AML-193 (cell line): ENCODE data around the gene MEN1.
A peak's percentile ranks its signal among the peaks of the same experiment; 100 is the strongest.
"Not testable (repeated sequence)": the region's sequence is repeated elsewhere in the genome, so short reads cannot be mapped to it uniquely, and the experiment has no call there.

ENCODE experiments used
- DNase-seq, 2 experiments: peaks; one replicate each; lab custom pipeline; 2025; lab: John Stamatoyannopoulos, UW

Gene MEN1

DNA sequence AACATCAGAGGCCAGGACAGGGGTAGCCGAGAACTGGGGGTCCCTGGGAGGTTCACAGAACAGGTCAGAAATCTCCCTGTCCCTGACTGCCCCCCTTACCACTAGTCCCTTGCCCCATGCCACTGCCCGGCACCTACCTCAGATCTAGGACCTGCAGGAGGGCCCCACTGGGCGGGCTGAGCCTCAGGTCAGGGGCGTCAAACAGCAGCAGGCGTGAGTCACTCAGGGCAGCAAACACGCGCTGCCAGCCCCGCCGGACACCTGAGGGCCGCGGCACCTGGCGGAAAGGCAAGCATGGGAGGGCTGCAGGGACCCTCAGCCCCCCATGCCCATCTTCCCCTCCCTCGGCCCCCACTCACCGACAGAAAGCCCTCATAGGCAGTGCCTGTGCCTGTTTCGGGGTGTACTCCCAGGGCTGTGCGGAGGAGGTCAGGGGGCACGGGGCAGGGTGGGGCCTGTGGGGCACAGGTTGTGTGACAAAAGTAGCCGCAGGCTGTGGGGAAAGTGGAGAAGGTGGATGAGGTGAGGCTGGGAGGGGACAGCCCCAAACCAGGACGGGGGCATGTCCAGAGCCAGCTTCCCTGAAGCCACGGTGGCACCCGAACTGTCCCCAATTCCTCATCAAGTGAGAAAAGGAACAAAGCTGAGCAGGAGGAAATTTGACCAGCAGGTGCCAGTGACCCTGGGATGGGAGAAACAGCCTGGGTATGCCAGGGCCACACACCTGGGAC is 22.3 kb upstream of the MEN1 start:
- DNase-seq = no peak

DNA sequence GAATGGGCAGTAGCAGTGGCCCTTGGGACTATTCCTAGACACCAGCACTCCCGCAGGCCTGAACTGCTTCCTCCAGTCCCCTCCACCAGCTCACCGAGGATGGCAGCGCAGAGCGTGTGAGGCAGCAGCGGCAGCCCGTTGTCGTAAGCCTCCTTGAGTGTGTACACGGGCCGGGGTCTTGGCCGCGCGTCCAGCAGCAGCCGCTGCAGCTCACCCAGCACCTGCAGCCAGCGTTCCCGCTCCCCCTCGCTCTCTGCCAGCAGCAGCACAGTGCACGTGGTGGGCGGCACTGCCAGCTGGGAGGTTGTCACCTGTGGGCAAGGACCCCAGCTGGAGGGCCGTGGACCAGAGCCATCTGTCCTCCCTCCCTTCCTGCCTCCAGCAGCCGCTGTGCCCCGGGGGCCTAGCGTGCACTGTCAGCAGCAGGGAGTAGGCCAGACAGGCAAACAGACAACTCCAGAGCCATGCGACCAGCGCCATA is 21.1 kb upstream of the MEN1 start:
- DNase-seq = no peak

DNA sequence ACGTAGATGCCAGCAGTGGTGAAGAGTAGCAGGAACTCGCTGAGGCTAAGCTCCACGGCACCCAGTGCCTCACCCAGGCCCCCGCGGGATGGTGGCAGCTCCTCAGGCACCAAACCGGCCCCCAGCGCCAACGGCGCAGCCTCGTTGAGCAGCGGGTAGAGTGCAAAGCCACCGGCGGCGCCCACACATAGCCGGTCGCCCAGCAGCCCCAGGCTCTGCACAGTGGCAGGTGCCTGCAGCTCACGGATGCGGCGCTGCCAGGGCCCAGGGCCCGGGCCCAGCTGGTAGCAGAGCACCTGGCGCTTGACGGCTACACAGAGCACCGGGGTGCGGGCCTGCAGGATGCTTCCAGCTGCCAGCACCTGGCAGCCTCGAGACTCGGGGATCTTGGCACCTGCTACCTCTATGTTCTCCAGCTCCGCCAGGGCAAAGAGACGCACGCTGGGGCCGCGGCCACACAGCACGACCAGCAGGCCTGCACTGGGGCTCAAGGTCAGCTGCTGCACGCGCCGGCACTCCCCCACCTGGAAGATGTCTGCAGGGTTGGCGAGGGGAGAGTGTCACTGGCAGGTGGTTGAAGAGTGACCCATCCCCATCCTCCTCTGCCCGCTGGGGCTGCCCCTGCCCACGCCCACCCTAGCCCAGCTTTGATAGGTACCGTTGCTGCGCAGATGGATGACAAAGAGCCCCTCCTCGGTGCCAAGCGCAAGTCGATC is 19.3 kb upstream of the MEN1 start:
- DNase-seq = no peak

DNA sequence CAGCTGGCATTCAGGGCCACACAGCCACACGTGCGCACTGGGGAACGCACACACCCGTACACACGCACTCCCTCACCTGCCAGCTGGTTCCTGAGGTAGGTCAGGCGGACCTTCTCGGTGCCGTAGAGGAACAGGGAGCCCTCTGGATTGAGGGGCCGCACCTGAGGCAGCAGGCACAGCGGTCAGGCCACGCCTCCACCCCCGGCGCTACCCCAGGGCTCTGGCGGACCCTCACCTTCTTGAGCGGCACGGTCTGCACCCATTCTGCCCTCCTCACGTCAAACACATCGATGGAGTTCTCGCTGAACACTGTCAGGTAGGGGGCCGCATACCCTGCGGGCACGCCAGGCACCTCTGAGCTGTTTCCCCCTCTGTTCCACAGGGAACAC is 17.1 kb upstream of the MEN1 start:
- no peak for DNase-seq

DNA sequence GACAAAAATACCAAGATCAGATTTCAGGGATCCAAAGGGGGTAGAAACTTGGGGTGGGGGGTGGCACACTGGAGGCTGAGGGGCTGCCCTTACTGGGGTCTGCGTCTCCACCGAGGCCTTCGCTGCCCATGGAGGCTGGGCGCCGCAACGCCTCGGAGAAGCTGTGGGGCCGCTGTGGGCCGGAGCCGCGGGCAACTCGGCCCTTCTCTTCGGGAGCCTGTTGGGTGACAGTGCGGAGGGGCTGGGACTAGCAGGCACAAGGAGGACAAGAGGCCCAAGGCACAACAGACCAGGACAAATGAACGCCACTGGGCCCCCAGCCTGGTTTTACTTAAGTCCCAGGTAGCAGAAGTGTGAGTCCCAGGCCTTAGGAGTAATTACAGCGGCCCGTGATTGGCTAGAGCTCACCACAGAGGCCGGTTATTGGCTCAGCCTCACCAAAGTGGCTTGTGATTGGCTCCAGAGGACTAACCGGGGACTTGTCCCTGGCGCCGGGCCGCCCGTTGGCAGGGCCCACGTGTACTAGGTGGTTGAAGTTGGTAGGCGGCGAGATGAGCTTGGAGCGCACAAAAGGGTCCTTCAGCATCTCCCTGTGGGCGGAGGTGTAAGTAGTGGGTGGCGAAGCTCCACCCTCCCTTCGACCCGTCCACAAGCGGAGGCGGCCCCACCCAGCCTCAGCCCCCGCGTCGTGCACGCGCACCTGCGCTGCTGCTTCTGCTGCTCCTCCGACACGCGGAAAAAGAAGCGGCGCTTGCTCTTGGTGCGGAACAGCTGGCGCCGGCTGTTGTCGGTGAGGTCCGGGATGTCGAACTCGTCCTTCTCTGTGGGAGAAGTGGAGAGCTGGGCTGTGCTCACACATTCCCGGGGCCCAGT is 16.5 kb upstream of the MEN1 start:
- no peak for DNase-seq

DNA sequence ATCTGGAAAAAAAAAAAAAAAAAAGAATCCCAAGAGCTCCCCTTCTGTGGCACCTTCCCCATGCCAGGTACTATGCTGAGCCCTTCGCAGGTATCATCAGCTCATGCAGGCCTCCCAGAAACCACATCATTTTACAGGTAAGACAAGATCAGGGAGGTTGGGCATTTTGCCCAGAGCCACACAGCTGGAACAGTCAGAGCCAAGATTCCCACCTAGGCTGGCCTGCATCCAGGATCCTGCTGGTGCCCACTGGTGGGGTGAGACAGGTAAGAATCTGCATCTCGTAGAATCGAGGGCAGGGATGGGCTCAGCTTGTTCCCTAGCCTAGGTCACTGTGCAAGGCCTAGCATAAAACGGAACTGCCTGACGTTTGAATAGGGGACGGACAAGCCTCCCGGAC is 15.7 kb upstream of the MEN1 start:
- no peak for DNase-seq

DNA sequence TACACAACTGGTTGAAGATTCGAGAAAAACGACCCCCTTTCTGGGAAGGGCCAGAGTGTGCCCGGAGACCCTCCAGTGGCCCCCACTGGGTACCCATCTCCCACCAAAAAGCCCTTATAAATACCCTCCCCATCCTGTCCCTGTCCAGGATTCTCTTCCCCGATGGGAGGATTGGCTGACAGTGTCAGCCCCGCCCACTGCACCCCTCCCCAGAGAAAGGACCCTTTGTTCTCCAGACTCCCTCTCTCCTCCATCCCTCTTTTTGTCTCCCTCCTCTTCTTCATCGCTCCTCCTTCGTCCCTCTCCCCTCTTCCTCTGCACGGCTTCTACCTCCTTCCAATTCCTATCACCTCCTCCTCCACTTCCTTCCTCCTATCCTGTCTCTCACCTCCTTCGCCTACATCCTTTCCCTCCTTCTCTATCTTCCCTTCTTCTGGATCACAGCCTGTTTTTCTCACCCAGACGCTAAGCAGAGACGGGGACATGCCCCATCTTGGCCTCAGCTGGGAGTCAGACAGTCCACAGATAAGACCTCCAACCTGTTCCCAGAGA is 13.3 kb upstream of the MEN1 start:
- DNase-seq = no peak

DNA sequence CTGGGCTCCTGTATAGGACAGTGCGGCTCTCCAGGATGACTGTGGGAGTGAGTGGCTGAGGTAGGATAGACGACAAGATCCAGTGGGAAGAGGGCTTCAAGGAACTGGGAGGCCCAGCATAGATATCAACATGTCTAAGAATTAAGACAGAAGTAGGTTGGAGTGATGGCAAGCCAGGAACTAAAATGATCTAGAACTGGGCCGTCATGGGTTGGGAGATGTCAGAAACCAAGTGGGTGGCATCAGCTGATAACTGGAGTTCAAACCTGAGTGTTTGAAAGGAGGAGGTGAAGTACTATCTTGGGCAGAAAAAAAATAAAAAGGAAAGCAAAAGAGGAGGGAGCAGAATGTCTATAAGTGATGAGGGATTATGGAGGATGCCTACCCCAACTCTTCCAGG is 7.1 kb upstream of the MEN1 start:
- no peak for DNase-seq

DNA sequence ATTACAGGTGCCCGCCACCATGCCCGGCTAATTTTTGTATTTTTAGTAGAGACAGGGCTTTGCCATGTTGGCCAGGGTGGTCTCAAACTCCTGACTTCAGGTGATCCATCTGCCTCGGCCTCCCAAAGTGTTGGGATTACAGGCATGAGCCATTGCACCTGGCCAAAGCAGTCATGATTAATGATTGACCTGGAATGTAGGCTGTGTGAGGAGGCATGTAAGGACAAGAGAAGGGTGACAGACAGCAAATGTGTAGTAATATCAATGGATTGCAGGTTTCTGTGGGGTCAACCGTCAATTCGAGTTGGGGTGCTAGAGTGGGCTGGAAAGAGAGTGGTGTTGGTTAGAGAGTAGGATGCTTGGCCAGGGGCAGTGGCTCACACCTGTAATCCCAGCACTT is 5.1 kb upstream of the MEN1 start:
- DNase-seq = not testable (repeated sequence)

DNA sequence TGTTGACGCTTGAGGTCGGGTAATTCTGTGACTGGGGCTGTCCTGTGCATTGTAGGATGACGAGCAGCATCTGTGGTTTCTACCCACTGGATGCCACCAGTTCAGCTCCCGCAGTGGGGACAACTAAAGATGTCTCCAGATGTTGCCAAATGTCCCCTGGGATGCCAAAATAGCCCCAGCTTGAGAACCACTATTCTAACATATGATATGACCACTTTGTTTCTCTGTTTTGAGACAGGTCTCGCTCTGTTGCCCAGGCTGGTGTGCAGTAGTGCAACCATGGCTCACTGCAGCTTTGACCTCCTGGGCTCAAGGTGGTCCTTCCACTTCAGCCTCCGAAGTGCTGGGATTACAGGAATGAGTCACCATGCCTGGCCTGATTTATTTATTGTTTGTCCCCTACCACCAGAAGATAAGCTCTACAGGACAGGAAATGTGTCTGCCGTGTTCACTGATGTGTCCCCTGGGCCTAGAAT is 4.4 kb upstream of the MEN1 start:
- no peak for DNase-seq

DNA sequence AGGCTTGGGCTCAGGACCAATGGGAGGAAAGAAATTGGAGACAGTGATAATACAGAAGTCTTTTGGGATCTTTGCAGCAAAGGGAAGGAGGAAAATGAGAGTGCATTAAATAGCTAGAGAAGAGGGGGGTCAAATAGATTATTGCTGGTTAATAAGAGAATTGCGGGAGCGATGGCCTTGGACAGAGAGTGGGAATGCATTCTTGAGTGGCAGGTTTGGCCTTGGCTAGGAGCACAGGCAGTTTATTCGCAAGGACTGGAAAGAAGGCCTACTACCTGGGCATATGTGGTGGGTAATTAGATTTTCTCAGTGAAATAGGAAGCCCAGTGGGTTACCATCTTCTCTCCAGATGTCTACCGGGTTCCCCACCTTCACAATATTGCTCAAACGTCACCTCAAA is 3.5 kb upstream of the MEN1 start:
- DNase-seq = no peak

DNA sequence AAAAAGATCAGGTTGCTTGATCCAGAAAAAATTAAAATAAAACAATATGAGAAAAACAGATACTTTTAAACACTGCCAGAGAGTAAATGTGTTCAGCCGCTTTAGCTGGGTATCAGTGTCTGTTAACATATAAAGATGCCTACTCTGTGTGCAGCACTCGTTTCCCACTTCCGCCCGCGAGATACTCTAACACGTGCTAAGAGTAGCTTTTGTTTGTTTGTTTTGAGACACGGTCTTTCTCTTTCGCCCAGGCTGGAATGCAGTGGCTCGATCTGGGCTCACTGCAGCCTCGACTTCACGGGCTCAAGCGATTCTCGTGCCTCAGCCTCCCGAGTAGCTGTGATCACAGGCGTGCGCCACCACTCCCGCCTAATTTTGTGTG is 531 bp upstream of the MEN1 start:
- no peak for DNase-seq

DNA sequence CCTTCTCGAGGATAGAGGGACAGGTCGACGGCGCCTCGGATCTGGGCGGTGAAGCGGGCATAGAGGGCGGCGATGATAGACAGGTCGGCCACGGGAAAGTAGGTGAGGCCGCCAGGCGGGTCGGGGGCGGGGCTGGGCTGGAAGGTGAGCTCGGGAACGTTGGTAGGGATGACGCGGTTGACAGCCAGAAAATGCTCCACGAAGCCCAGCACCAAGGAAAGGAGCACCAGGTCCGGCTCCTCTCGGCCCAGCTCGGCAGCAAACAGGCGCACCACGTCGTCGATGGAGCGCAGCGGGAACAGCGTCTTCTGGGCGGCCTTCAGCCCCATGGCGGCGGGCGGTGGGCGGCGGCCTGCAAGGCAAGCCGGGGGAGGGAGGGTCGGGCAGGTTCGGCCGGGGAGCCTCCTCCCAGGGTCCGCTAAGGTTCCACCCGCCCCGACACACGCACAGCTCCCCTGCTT is 540 bp downstream of the MEN1 start:
- no peak for DNase-seq

DNA sequence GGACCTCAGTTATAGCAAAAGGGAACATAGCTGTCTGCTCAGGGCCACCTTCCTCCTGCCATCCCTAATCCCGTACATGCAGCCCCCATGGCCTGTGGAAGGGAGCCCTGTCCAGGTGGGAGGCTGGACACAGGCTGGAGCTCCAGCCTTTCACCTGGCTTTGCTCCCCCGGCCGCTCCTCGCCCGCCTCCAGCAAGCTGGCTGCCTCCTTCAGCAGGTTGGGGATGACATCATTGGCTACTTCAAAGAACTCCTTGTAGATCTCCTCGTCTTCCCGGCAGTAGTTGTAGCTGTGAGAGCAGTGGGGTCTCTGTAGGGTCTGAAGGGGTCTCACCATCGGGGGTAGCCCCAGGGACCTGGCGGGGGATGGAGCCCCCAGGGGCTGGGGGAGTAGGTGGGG is 4.9 kb downstream of the MEN1 start:
- DNase-seq = no peak

DNA sequence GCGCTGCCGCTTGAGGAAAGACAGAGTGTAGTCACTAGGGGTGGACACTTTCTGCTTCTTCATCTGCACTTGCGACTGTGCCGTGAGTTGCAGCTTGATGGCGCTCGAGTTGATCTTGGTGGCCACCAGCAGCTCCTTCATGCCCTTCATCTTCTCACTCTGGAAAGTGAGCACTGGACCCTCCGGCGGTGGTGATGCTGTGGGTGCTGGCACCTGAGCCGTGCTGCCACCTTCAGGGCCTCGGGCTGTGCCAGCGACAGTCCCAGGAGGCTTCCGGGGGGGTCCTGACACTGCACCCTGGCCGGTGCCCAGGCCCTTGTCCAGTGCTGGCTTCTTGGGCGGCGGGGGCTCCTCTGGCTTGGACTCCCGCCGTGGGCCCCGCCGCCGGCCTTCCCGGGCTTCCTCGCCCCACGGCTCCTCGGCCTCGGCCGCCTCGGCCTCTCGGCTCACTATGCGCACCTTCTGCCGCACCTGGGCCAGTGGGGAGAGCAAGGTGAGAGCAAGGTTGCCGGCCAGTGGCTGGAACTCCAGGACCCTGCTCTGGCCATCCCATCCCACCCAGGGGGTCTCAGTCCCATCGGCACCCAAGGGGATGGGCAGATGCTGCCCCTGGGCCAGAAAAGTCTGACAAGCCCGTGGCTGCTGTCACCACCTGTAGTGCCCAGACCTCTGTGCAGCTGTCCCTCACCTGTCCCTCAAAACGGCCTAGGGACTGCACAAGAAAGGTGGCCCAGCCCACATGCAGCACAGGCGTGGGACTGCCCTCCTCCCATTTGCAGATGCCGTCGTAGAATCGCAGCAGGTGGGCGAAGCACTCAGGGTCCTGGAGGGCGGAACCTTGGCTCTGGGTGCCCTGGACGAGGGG is 5.8 kb downstream of the MEN1 start:
- no peak for DNase-seq

DNA sequence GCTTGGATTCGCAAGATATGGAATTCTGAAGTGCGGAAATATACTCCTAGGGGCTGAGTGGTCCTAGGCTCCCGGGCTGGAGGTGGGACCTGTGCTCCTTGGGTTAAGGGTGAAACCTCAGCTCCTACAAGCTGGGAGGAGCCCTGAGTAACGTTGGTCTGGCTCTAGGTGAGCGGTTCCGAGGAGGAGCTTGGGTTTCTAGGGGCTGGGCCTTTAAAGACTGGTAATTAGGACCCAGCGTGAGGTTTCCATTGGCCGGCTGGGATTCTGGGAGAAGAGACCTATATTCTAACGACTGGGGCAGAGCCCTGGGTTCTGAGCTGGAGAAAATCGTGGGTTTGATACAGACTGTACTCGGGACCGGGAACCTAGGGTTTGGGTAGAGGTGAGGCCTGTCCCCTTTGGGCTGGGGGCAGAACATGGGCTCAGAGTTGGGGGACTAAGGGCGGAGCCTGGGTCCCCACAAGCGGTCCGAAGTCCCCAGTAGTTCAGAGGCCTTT is 6.5 kb downstream of the MEN1 start:
- DNase-seq = no peak

DNA sequence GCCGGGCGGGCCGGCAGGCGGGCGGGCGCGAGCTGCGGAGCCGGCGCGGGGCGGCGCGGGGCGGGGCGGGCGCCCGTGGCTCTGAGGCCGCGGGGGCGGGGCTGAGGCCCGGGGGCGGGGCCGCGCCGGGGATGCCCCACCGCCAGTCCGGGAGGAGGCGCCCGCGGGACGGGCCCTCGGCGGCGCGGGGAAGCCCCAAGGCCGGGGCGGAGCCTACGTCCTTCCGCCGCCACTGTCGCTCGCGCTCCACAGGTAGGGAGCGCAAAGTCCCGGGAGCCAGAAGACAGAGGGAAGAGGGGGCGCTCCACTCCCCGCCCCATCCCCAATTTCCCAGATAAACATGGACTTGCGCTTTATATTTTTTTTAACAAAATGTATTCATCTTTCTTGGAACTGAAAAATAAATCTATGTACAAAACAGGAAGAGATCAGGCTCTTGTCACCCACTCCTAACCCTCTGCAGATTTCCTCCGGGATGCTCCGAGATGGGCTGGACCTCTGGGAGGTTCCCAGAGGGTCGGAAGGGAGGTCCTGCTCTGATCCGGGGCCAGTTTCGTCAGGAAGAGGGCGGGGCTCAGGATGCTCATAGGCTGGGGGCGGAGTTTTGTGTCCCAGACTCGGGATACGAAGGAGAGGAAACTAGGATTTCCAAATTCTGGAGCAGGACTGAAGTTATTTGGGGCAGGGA is 7.0 kb downstream of the MEN1 start, which contains the start of gene MAP4K2:
Gene MAP4K2, minus strand, starts transcription at position 57 of the 688 bp plus-strand sequence. CDS start 65 bp downstream, outside the sequence.
- peak; percentile 36 to 63 for DNase-seq

DNA sequence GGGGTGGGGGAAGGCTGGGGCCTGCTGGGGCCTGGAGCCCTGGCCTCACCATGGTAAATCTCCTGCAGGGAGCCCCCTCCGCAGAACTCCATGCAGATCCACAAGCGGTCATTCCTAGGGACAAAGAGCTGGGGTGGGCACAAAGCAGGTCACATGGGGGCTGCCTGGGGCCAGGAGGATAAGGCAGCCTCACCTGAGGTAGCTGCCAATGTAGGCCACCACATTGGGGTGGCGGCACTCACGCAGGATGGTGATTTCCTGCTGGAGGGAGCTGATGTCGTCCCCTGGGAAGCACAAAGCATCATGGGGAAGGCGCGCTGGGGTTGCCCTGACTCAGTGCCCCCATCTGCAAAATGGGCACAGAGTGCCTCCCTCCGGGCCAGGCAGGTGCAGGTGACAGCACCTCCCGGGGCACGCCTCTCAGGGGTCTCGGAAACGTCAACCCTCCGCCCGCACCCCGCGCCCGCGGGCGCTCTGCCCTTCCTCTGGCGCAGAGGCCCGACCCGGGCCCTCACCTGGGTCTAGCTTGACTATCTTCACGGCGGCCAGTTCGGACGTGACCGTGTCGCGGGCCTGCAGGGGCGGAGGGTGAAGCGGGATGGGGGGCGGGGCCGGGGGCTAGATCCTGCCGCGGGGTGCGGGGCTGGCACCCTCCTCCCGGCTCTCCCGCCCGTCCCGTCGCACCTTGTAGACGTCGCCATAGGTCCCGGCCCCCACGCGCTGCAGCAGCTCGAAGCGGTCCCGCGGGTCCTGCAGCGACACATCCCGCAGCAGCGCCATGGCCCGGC is 7.8 kb downstream of the MEN1 start:
- DNase-seq = no peak

DNA sequence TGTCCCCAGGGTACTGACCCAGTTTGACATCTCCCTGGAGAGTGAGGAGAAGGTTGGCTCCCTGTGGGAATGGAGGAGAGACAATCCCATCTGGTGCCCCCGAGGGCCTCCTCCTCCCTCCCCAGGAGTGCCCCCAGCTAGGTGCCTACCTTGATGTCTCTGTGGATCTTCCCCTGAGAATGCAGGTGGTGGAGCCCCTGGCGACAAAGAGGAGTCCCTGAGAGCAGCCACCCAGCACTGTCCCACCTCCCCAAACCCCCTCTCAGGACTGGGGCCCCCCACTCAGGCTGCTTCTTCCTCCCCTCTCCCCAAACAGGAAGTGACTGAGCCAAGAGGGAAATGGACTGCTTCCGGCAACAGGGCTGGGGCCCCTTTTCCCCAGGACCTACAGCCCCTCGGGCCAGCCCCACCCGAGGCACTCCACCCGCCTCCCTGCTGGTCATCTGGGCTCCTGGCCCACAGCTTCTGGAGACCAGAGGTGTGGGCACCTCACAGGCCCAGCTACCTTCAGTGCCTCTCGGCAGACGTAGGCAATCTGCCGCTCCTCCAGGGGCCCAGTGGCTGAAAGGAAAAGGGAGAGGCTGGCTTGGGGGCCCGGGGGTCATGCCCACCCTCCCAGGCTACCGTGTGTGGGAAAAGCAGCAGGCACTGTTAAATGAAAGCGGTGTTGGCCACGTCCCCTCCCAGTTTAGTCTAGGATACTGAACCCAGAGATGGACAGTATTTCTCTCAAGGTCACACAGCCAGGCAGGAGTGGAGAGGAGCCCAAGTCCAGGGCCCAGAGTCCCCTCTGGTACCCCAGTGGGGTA is 8.6 kb downstream of the MEN1 start:
- DNase-seq = no peak
